Psoas muscle (tissue), 8 donors: ENCODE measurements around the gene MSH3. TPM values are rescaled to one million over a fixed set of nuclear protein-coding genes. Genes with fewer than 3 reads are reported as not detected.

Source experiments
- ATAC-seq, 4 donors: fragments of 200-7000 bp; cut with Tn5 transposase; one replicate each; pipeline ENCODE4 v1.9.1; 2020; ENCODE audit warnings: moderate library complexity in 3 of 4, mild to moderate bottlenecking in 2 of 4
- DNase-seq, 2 donors: peaks; one replicate each; pipeline ENCODE4 v3.0.0-alpha.2; 2020
- H3K27ac ChIP-seq: fragments of 200-600 bp; one replicate; pipeline ENCODE4 v1.8.0; 2022
- H3K27me3 ChIP-seq, 3 donors: fragments of 200-600 bp in 1 of 3; one replicate each; pipeline versions ENCODE4 v1.6.1 to v1.8.0; 2013 to 2022; ENCODE audit warnings: low read length in 2 of 3, mild to moderate bottlenecking in 2 of 3, moderate library complexity in 1 of 3; ENCODE audit not compliant: insufficient read depth in 3 of 3
- H3K36me3 ChIP-seq, 2 donors: fragments of 200-600 bp in 1 of 2; one replicate each; pipeline versions ENCODE4 v1.6.1 to v1.8.0; 2013 to 2022; ENCODE audit warnings: low read depth in 1 of 2, mild to moderate bottlenecking in 1 of 2, moderate library complexity in 1 of 2; ENCODE audit not compliant: insufficient read depth in 1 of 2
- H3K4me1 ChIP-seq: fragments of 200-600 bp; one replicate; pipeline ENCODE4 v1.8.0; 2022
- H3K4me3 ChIP-seq: fragments of 200-600 bp; one replicate; pipeline ENCODE4 v1.8.0; 2022; ENCODE audit warnings: mild to moderate bottlenecking
- H3K9me3 ChIP-seq: fragments of 200-600 bp; one replicate; pipeline ENCODE4 v1.8.0; 2022
- WGBS, 3 donors: extraction: QIAGEN DNeasy Blood & Tissue Kit; methylation state at CpG; one replicate each; pipeline versions ENCODE4 v1.1.6 to v1.1.7; 2013; 5-methylcytosine and 5-hydroxymethylcytosine counted together
- intact Hi-C, 2 donors: fragments of 100-400 bp; cut with DNase I; formaldehyde crosslinking; loops; one replicate each; pipeline versions ENCODE4 v1.11.0 to v1.14.2; 2022
- polyA plus RNA-seq, 3 donors: library from polyadenylated mRNA; stranded (reverse); fragments of 200-250 nt; gene quantifications; one replicate each; pipeline ENCODE4 v1.2.3, GENCODE V29; 2013
- total RNA-seq, 4 donors: library from RNA; stranded (reverse); fragmentation: NEBNext Ultra II Directional in 2 of 4; extraction: Animal tissue kit (Norgen Biotek cat#: 25700) in 2 of 4; gene quantifications; one replicate each; pipeline versions ENCODE4 v1.2.1 to v1.2.4, GENCODE V29; 2021 to 2023
- TF ChIP-seq, protein P1 (sequence below): fragments of 200-600 bp; IDR thresholded peaks from one replicate; pipeline ENCODE4 v1.8.0; 2022; ENCODE audit warnings: antibody characterized with exemption
- donor health status: healthy with polysubstance abuse.
- donor health status: DM: no; HTN: no; CAD: no; lungs with moderate emphysema.
- donor health status: Bipolar disorder and iron deficiency.
- donor health status: healthy.
- donor health status: DM: yes; HTN: yes; CAD: no.
- donor health status: DM: no; HTN: no; CAD: no.
- donor health status: DM: no; HTN: no; CAD: no.
- donor health status: DM: yes; HTN: yes; CAD: no.

MSH3 gene
- total and polyA plus RNA-seq, 7 donors: 2.8 to 12.6 (median 5.8) TPM

- Histone ChIP-seq H3K4me1 (no peaks in the 10 kb centered on the region), H3K9me3 (no peaks in the 10 kb centered on the region), H3K36me3 (no peaks in the 10 kb centered on the region), H3K27ac (no peak overlapping the region), H3K27me3 (no peaks in the 10 kb centered on the region), H3K4me3 (no peak overlapping the region)
- DNase-seq (no peak), ATAC-seq (no peak)
- intact Hi-C loops: no loop called here
- WGBS, 3 donors: 76 to 84% (median 77%) methylated on average over 5 of the region's 5 CpGs
- TF ChIP-seq, protein P1, sequence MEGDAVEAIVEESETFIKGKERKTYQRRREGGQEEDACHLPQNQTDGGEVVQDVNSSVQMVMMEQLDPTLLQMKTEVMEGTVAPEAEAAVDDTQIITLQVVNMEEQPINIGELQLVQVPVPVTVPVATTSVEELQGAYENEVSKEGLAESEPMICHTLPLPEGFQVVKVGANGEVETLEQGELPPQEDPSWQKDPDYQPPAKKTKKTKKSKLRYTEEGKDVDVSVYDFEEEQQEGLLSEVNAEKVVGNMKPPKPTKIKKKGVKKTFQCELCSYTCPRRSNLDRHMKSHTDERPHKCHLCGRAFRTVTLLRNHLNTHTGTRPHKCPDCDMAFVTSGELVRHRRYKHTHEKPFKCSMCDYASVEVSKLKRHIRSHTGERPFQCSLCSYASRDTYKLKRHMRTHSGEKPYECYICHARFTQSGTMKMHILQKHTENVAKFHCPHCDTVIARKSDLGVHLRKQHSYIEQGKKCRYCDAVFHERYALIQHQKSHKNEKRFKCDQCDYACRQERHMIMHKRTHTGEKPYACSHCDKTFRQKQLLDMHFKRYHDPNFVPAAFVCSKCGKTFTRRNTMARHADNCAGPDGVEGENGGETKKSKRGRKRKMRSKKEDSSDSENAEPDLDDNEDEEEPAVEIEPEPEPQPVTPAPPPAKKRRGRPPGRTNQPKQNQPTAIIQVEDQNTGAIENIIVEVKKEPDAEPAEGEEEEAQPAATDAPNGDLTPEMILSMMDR: no peak
Observed at GRCh38 chr5:80713631-80714030, 59.2 kb downstream of the MSH3 start.

DNA sequence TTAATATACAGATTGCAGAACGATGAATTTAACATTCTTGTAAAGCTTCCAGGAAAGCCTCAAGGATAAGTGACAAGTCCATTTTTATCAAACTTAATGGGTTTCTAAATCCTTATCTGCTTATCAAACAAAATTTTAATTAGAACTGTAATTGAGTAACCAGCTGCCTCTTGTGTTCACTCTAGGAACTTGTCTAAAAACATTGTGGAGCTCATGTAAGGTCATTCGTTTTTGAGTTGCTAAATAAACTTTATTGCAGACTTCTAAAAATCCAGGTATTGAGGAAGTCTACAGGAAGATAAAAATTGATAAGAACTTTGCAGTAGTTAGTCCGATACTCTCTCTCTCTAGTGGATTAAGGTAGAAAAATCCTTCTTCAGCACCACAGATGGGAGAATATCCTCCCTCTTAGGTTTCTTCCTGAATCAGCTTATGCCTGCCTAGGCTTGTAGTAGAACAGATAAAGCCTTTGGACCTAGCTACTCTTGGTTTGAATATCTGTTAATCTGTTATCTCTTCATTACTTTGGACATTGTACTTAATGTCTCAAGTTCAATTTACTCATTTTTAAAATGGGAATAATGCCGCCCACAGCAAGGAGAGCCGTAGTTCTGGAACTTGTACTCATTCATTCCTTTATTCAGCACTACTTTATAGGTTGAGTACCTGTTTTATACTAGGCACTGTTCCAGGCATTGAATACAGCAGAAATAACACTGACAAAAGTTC lies 60.3 kb downstream of the MSH3 start:
- Histone ChIP-seq H3K9me3 (no peaks in the 10 kb centered on the region), H3K4me1 (no peaks in the 10 kb centered on the region), H3K27me3 (no peaks in the 10 kb centered on the region), H3K36me3 (no peaks in the 10 kb centered on the region), H3K4me3 (no peak overlapping the region), H3K27ac (no peak overlapping the region)
- WGBS, 3 donors: 77 to 89% (median 78%) methylated on average over 5 of the region's 5 CpGs
- TF ChIP-seq, protein P1: no peak
- DNase-seq (no peak), ATAC-seq (no peak)
- intact Hi-C loops: no loop called here

DNA sequence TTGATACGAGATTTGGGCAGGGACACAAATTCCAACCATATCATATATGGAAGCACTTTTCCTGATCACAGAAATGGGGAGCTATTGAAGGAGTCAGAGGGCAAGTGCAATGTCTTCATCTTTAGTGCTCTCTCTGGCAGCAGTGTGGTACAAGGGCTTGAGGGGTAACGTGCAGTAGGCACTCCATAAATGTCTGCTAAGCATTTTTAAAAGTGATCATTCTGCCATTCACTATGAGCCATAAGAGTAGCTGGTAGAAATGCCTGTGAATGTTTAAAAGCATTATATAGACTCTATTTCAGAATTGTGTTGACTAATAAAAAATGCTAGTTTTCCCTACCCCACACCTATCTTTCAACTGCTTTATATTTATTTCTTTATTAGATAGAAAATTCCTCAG lies 61.4 kb downstream of the MSH3 start:
- Histone ChIP-seq H3K36me3 (no peaks in the 10 kb centered on the region), H3K9me3 (no peaks in the 10 kb centered on the region), H3K27ac (no peak overlapping the region), H3K4me3 (no peak overlapping the region), H3K4me1 (no peaks in the 10 kb centered on the region), H3K27me3 (no peaks in the 10 kb centered on the region)
- intact Hi-C loops: no loop called here
- ATAC-seq (no peak), DNase-seq (no peak)
- 84 to 96% (median 87%) methylated on average over 2 of the region's 2 CpGs for WGBS, 3 donors
- TF ChIP-seq, protein P1: no peak

DNA sequence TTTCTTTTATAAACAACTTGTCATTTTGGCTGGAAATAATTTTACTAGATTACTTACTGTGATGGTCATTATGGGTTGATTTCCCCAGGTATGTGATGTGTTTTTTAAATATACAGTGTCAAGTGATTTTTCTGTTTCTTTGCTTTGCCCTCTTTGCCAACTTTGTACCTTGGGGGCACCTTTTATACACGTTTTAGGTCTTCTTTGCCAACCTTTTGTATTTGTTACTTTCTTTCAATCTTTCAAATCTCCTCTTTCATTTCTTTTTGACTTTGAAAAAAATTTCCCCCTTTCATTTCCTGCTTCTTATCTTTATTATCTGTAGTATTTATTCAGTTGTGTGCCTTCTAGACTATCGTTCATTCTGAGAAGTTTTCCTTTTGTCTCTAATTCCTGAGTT lies 65.7 kb downstream of the MSH3 start:
- ATAC-seq: no peak
- Histone ChIP-seq H3K36me3 (peaks cover 0 to under 1% of the 10 kb centered on the region in 2 donors), H3K27ac (no peak overlapping the region), H3K9me3 (no peaks in the 10 kb centered on the region), H3K4me3 (no peak overlapping the region), H3K27me3 (no peaks in the 10 kb centered on the region), H3K4me1 (no peaks in the 10 kb centered on the region)
- WGBS, 3 donors: 89 to 93% (median 93%) methylated on average over 2 of the region's 2 CpGs
- DNase-seq: no peak
- TF ChIP-seq, protein P1: no peak
- intact Hi-C loops: no loop called here

DNA sequence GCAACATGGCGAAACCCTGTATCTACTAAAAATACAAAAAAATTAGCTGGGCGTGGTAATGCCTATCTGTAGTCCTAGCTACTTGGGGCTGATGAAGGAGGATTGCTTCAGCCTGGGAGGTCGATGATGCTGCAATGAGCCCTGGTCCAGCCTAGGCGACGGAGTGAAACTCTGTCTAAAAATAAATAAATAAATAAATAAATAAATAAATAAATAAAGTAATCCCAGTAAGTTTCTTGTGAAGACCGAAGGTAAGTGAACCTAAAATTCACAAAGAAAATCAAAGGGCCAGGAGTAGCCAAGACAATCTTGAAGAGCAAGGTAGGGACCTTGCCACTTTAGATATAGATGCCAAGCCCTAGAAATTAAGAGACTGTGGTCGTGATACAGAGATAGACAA lies 68.5 kb downstream of the MSH3 start:
- Histone ChIP-seq H3K27me3 (no peaks in the 10 kb centered on the region), H3K9me3 (no peaks in the 10 kb centered on the region), H3K4me1 (no peaks in the 10 kb centered on the region), H3K36me3 (peaks cover 0 to 27% of the 10 kb centered on the region in 2 donors), H3K27ac (no peak overlapping the region), H3K4me3 (no peak overlapping the region)
- ATAC-seq: no peak
- no peak for DNase-seq
- WGBS, 3 donors: 94 to 98% (median 97%) methylated on average over 7 of the region's 7 CpGs
- TF ChIP-seq, protein P1: no peak
- intact Hi-C loops: no loop called here
